Stimulated activated CD4-positive, alpha-beta T cell treated with anti-CD3 and anti-CD28 coated beads, Interleukin-15, amount 100 ng/mL, for 48 hours (primary cell): ENCODE measurements around the gene CDKN1B.

Experiments
- DNase-seq, 2 donors: peaks; one replicate each; pipeline ENCODE4 v3.0.0-alpha.2; 2020; ENCODE audit warnings: low read depth in 2 of 2

Gene CDKN1B

GRCh38 chr12:12759234-12759915 is 42.2 kb downstream of the CDKN1B start:
- no peak for DNase-seq

GRCh38 chr12:12764824-12765223 is 47.7 kb downstream of the CDKN1B start:
- no peak for DNase-seq

- no peak for DNase-seq
Observed at GRCh38 chr12:12770262-12770661, 53.1 kb downstream of the CDKN1B start.
